Nucleus accumbens (tissue), 56 donors: Measurements from ENCODE around the gene PAPLN.
A peak's percentile ranks its signal among the peaks of the same experiment; 100 is the strongest.

ENCODE experiments used
- DNase-seq, 56 donors: peaks; one replicate each; lab custom pipeline; 2025; lab: John Stamatoyannopoulos, UW

Gene PAPLN

GRCh38 chr14:73227812-73228781, 9.2 kb upstream of the PAPLN start:
- DNase-seq: peak in 3 of 56 donors; percentile 28 to 79 (median 69)

GRCh38 chr14:73230051-73230450, 7.3 kb upstream of the PAPLN start:
- DNase-seq: no peak

GRCh38 chr14:73231981-73232851, 5.1 kb upstream of the PAPLN start:
- DNase-seq: no peak

GRCh38 chr14:73232984-73233383, 4.3 kb upstream of the PAPLN start:
- DNase-seq: no peak

GRCh38 chr14:73233564-73233963, 3.7 kb upstream of the PAPLN start:
- DNase-seq: no peak

GRCh38 chr14:73234029-73234428, 3.3 kb upstream of the PAPLN start:
- no peak for DNase-seq

GRCh38 chr14:73234586-73235394, 2.5 kb upstream of the PAPLN start:
- no peak for DNase-seq

GRCh38 chr14:73235531-73236155, 1.7 kb upstream of the PAPLN start:
- no peak for DNase-seq

- DNase-seq: no peak
Measured at GRCh38 chr14:73236157-73236556, 1.1 kb upstream of the PAPLN start.

GRCh38 chr14:73236752-73237218, 521 bp upstream of the PAPLN start:
- no peak for DNase-seq

GRCh38 chr14:73237786-73238423, 599 bp downstream of the PAPLN start:
- no peak for DNase-seq

GRCh38 chr14:73238424-73238852, 1.1 kb downstream of the PAPLN start:
- DNase-seq: peak in 1 of 56 donors; percentile 19

GRCh38 chr14:73238941-73239340, 1.6 kb downstream of the PAPLN start:
- DNase-seq: peak in 1 of 56 donors; percentile 20

- DNase-seq: peak in 23 of 56 donors; percentile 9 to 73 (median 33)
Measured at GRCh38 chr14:73239393-73240241, 2.3 kb downstream of the PAPLN start.

GRCh38 chr14:73240816-73241480, 3.6 kb downstream of the PAPLN start:
- peak in 5 of 56 donors; percentile 17 to 28 (median 19) for DNase-seq

- DNase-seq: peak in 1 of 56 donors; percentile 11
Measured at GRCh38 chr14:73241481-73242165, 4.3 kb downstream of the PAPLN start.

- peak in 25 of 56 donors; percentile 13 to 68 (median 32) for DNase-seq
Measured at GRCh38 chr14:73242357-73242901, 5.1 kb downstream of the PAPLN start.
